Osteoblast (primary cell): ENCODE measurements around the gene TXNDC5. TPM values are rescaled to one million over a fixed set of nuclear protein-coding genes. Genes with fewer than 3 reads are reported as not detected.
A peak's percentile ranks its signal among the peaks of the same experiment; 100 is the strongest.

Source experiments
- DNase-seq: peaks from one replicate; pipeline ENCODE4 v3.0.0; 2011; ENCODE audit warnings: low spot score, mixed read lengths; ENCODE audit not compliant: insufficient read length; ENCODE audit errors: missing footprints
- H2AFZ ChIP-seq: 2 replicates; pipeline ENCODE4 v1.6.0; 2011; ENCODE audit warnings: mild to moderate bottlenecking, low read length
- H3K27ac ChIP-seq: 2 replicates; pipeline ENCODE4 v1.5.1; 2011; ENCODE audit warnings: mild to moderate bottlenecking, low read depth, low read length, moderate library complexity
- H3K27me3 ChIP-seq: 2 replicates; pipeline ENCODE4 v1.6.0; 2012; ENCODE audit warnings: mild to moderate bottlenecking, control low read depth, inconsistent platforms, low read length, moderate library complexity; ENCODE audit not compliant: insufficient read depth
- H3K36me3 ChIP-seq: 2 replicates; pipeline ENCODE4 v1.5.1; 2011; ENCODE audit warnings: mild to moderate bottlenecking, low read length, control low read depth, moderate library complexity; ENCODE audit not compliant: insufficient read depth
- H3K4me1 ChIP-seq: 2 replicates; pipeline ENCODE4 v1.5.1; 2011; ENCODE audit warnings: mild to moderate bottlenecking, low read length, control low read depth, moderate library complexity; ENCODE audit not compliant: insufficient read depth
- H3K4me2 ChIP-seq: 2 replicates; pipeline ENCODE4 v1.6.0; 2011; ENCODE audit warnings: mild to moderate bottlenecking, low read length; ENCODE audit not compliant: insufficient read depth
- H3K4me3 ChIP-seq: fragments of 200-600 bp; sonication (generic); 3 replicates; pipeline ENCODE4 v1.5.1; 2012; ENCODE audit warnings: mild to moderate bottlenecking, low read length, inconsistent platforms; ENCODE audit not compliant: insufficient read depth
- H3K79me2 ChIP-seq: 2 replicates; pipeline ENCODE4 v1.6.0; 2012; ENCODE audit warnings: mild to moderate bottlenecking, low read length, control low read depth, inconsistent platforms; ENCODE audit not compliant: insufficient read depth
- H3K9me3 ChIP-seq: 2 replicates; pipeline ENCODE4 v1.5.1; 2011; ENCODE audit warnings: low read depth, low read length, control low read depth
- H4K20me1 ChIP-seq: 2 replicates; pipeline ENCODE4 v1.6.0; 2012; ENCODE audit warnings: mild to moderate bottlenecking, low read length, control low read depth; ENCODE audit not compliant: insufficient read depth
- total RNA-seq: library from RNA; depleted of rRNA; stranded (reverse); fragments of >200 nt; gene quantifications from 2 replicates; pipeline ENCODE4 v1.2.3, GENCODE V29; 2012
- TF ChIP-seq, protein P1 (sequence below): IDR thresholded peaks from 2 replicates; pipeline ENCODE4 v1.5.1; 2011; ENCODE audit warnings: mild to moderate bottlenecking, low read depth, low read length, moderate library complexity; ENCODE audit errors: extremely low read depth

The TXNDC5 gene
- total RNA-seq, 1 donor = 344 TPM

DNA sequence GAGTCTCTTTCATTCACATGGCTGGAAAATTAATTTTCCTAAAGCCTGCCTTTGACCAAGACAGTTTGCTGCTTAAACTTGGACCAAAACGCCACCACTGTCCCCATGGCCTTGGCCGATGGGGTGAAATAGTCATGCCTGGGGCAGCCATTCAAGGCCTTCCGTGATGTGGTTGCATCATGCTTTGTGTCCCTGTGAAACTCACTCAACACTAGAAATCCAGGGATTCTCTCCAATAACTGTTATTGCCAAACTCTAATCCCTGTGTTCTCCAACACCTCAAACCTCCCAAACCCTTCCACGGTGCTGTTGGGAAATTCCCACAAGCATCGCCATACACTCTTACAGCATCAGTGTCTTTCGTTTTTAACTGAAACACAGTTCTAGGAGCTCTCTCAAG, 1.4 kb upstream of the TXNDC5 start:
- peaks cover 30% of the 10 kb centered on the region for H3K79me2 ChIP-seq

DNA sequence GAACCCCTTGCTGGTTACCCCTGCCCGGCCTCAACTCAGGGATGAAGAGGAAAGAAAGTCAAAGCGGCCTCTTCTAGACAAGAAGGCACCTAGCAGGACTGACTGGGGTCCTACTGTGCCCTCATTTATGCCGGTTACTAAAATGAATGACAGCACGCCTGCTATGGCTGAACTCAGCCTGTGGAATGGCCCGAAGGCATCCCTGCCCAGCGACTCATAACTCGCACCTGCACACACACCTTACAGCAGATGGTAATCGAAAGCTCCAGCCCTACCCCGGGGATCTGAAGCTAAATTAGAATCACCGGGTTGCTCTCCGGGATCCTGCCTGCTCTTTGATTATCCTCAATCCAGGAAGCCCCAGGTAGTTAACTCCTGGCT, 747 bp upstream of the TXNDC5 start:
- DNase-seq = no peak
- TF ChIP-seq, protein P1, sequence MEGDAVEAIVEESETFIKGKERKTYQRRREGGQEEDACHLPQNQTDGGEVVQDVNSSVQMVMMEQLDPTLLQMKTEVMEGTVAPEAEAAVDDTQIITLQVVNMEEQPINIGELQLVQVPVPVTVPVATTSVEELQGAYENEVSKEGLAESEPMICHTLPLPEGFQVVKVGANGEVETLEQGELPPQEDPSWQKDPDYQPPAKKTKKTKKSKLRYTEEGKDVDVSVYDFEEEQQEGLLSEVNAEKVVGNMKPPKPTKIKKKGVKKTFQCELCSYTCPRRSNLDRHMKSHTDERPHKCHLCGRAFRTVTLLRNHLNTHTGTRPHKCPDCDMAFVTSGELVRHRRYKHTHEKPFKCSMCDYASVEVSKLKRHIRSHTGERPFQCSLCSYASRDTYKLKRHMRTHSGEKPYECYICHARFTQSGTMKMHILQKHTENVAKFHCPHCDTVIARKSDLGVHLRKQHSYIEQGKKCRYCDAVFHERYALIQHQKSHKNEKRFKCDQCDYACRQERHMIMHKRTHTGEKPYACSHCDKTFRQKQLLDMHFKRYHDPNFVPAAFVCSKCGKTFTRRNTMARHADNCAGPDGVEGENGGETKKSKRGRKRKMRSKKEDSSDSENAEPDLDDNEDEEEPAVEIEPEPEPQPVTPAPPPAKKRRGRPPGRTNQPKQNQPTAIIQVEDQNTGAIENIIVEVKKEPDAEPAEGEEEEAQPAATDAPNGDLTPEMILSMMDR = no peak

More for the DNA sequence above, 1.4 kb upstream of the TXNDC5 start:
- Histone ChIP-seq H3K27me3 (no peaks in the 10 kb centered on the region), H3K27ac (no peak overlapping the region), H3K36me3 (no peaks in the 10 kb centered on the region), H2AFZ (no peak overlapping the region), H3K9me3 (no peaks in the 10 kb centered on the region), H4K20me1 (peaks cover 26% of the 10 kb centered on the region), H3K4me1 (peaks cover 23% of the 10 kb centered on the region), H3K4me3 (no peak overlapping the region), H3K4me2 (no peak overlapping the region)
- DNase-seq = no peak
- TF ChIP-seq, protein P1 = no peak

DNA sequence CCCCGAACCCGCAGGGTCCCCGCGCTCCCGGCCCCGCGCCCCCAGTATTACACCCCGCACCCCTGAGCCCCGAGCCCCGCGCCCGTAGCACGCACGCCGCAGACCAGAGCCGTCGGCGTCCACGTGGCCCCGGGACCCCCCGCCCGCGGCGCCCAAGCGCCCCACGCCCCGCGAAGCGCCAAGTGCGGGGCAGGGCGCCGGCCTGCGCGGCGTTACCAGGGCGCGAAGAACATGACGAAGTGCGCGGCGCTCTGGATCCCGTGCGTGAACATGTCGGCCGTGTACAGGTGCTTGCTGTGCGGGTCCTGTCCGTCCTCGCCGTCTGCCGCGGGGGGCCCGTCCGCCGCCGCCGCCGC, 312 bp downstream of the TXNDC5 start:
- TF ChIP-seq, protein P1 = no peak

More for the DNA sequence above, 747 bp upstream of the TXNDC5 start:
- H3K4me2 ChIP-seq = peak overlapping the region; percentile 83
- H3K4me3 ChIP-seq = peak overlapping the region; percentile 89
- peaks cover 23% of the 10 kb centered on the region for H3K4me1 ChIP-seq
- H3K79me2 ChIP-seq = peaks cover 37% of the 10 kb centered on the region
- no peaks in the 10 kb centered on the region for H3K27me3 ChIP-seq
- no peaks in the 10 kb centered on the region for H3K9me3 ChIP-seq
- H3K27ac ChIP-seq = peak overlapping the region; percentile 50
- peak overlapping the region; percentile 91 for H2AFZ ChIP-seq
- H4K20me1 ChIP-seq = peaks cover 30% of the 10 kb centered on the region
- H3K36me3 ChIP-seq = no peaks in the 10 kb centered on the region

DNA sequence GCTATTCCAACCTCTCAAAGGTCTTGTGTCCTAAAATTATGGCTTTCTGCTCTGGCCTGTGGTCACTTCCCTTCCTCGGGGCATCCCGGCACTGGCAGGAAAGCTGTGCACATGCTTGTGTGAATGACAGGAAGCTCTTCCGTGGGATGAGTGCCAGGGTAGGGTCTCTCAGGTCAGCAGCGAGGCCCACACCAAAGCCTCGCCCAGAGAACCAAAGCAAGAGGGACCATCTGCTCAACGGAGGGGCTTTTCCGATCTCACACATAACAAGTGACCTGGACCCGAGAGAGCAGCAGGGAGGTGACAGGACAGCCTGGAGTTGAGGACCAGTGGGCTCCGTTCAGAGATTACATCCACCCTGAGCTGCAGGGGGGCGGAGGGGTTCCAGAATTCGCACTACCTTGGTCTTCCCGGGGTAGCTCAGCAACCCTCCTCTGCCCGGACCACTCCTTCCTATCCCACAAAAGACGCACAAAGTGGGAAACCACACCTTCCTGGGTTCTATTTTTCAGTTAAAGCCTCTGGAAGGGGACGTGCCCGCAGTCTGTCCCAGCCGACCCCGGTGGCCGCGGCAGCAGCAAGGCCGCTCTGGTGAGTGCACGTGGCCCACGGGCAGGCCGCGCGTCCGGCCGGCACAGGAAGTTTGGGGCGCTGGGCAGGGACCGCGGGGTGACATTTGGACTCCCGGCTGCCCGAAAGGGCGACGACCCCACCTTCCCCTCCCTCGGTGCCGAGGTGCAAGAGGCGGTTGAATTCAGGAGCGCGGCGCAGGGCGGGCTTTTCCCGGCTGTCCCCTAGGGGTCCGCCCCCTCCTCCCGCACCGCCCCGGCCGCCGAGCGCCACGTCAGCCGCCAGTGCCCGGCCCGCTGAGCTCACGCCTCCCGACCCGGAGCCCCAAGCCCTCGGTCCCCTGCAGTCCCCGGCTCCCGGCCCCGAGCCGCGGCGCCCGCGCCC, 988 bp downstream of the TXNDC5 start:
- Histone ChIP-seq H4K20me1 (peaks cover 46% of the 10 kb centered on the region), H3K9me3 (no peaks in the 10 kb centered on the region), H3K36me3 (peaks cover 4% of the 10 kb centered on the region), H2AFZ (peak overlapping the region; percentile 61), H3K27me3 (no peaks in the 10 kb centered on the region), H3K4me1 (peaks cover 14% of the 10 kb centered on the region), H3K4me2 (peak overlapping the region; percentile 97), H3K4me3 (peak overlapping the region; percentile 89), H3K27ac (peak overlapping the region; percentile 73), H3K79me2 (peaks cover 53% of the 10 kb centered on the region)
- TF ChIP-seq, protein P1 = no peak
- peak; percentile 98 for DNase-seq

More for the DNA sequence above, 312 bp downstream of the TXNDC5 start:
- peak; percentile 93 for DNase-seq
- H3K36me3 ChIP-seq = peaks cover 2% of the 10 kb centered on the region
- H3K4me1 ChIP-seq = peaks cover 17% of the 10 kb centered on the region
- H3K27me3 ChIP-seq = no peaks in the 10 kb centered on the region
- H3K4me2 ChIP-seq = no peak overlapping the region
- H2AFZ ChIP-seq = no peak overlapping the region
- H3K27ac ChIP-seq = no peak overlapping the region
- no peaks in the 10 kb centered on the region for H3K9me3 ChIP-seq
- peak overlapping the region; percentile 89 for H3K4me3 ChIP-seq
- H3K79me2 ChIP-seq = peaks cover 46% of the 10 kb centered on the region
- peaks cover 39% of the 10 kb centered on the region for H4K20me1 ChIP-seq
